Activated CD4-positive, CD25-positive, alpha-beta regulatory T cell (primary cell): ENCODE measurements around the gene VN1R2.
"Not testable (repeated sequence)": the region's sequence is repeated elsewhere in the genome, so short reads cannot be mapped to it uniquely, and the experiment has no call there.

Experiments used
- DNase-seq, 4 experiments: peaks; one replicate each; lab custom pipeline; 2025; lab: John Stamatoyannopoulos, UW

VN1R2 gene

GRCh38 chr19:53257715-53258342, at the start of gene VN1R2:
TSS of gene VN1R2 (plus strand) at chr19:53258292. CDS start at chr19:53258376, 84 bp downstream.
- DNase-seq = not testable (repeated sequence)

- not testable (repeated sequence) for DNase-seq
Measured at GRCh38 chr19:53211554-53211953, 46.5 kb upstream of the VN1R2 start.

- DNase-seq = no peak
Measured at GRCh38 chr19:53212703-53213320, 45.3 kb upstream of the VN1R2 start.

- DNase-seq = not testable (repeated sequence)
Measured at GRCh38 chr19:53222716-53223115, 35.4 kb upstream of the VN1R2 start.

GRCh38 chr19:53224606-53225005, 33.5 kb upstream of the VN1R2 start:
- DNase-seq = no peak

GRCh38 chr19:53237114-53237777, 20.8 kb upstream of the VN1R2 start:
- no peak for DNase-seq

GRCh38 chr19:53246498-53246897, 11.6 kb upstream of the VN1R2 start:
- no peak for DNase-seq

GRCh38 chr19:53254411-53255341, 3.4 kb upstream of the VN1R2 start, which contains the start of gene ZNF677:
TSS of gene ZNF677 (minus strand) at chr19:53254873. CDS start at chr19:53251550, 3,323 bp downstream.
- peak; percentile 53 to 68 (median 60) for DNase-seq

- not testable (repeated sequence) for DNase-seq
Measured at GRCh38 chr19:53267623-53268022, 9.5 kb downstream of the VN1R2 start, which contains the start of gene VN1R4. TSS of gene VN1R4 (minus strand) at chr19:53267723. CDS start at chr19:53267665, 58 bp downstream.

- not testable (repeated sequence) for DNase-seq
Measured at GRCh38 chr19:53269861-53270260, 11.8 kb downstream of the VN1R2 start.

- DNase-seq = no peak
Measured at GRCh38 chr19:53272044-53272443, 14.0 kb downstream of the VN1R2 start.

GRCh38 chr19:53275480-53275879, 17.4 kb downstream of the VN1R2 start:
- no peak for DNase-seq

GRCh38 chr19:53281947-53282346, 23.9 kb downstream of the VN1R2 start:
- not testable (repeated sequence) for DNase-seq

- no peak for DNase-seq
Measured at GRCh38 chr19:53285087-53285486, 27.0 kb downstream of the VN1R2 start.

GRCh38 chr19:53290758-53291549, 32.9 kb downstream of the VN1R2 start:
- DNase-seq = no peak

GRCh38 chr19:53294786-53295441, 36.8 kb downstream of the VN1R2 start:
- no peak for DNase-seq

- not testable (repeated sequence) for DNase-seq
Measured at GRCh38 chr19:53301341-53301740, 43.2 kb downstream of the VN1R2 start.

- DNase-seq = no peak
Measured at GRCh38 chr19:53308339-53308811, 50.3 kb downstream of the VN1R2 start.
